Esophagus muscularis mucosa (tissue), 4 donors: ENCODE measurements around the gene ARL14. TPM values are rescaled to one million over a fixed set of nuclear protein-coding genes. Genes with fewer than 3 reads are reported as not detected.

ENCODE experiments used
- DNase-seq: peaks from one replicate; pipeline ENCODE4 v3.0.0-alpha.2; 2017; ENCODE audit errors: extremely low spot score
- H3K27ac ChIP-seq, 4 donors: fragments of 200-600 bp; sonication (generic); replicated peaks in 1 of 4; 1 replicate in 3 of 4; 2 replicates in 1 of 4; pipeline ENCODE4 v1.5.1; 2016 to 2019; ENCODE audit warnings: mild to moderate bottlenecking in 1 of 4
- H3K27me3 ChIP-seq, 4 donors: fragments of 200-600 bp; sonication (generic); one replicate each; pipeline versions ENCODE4 v1.5.1 to v1.6.0; 2016 to 2019
- H3K36me3 ChIP-seq, 4 donors: fragments of 200-600 bp; sonication (generic); one replicate each; pipeline ENCODE4 v1.5.1; 2016 to 2019
- H3K4me1 ChIP-seq, 4 donors: fragments of 200-600 bp; sonication (generic); one replicate each; pipeline ENCODE4 v1.5.1; 2016 to 2019
- H3K4me3 ChIP-seq, 4 donors: fragments of 200-600 bp; sonication (generic); 1 replicate in 2 of 4; 2 replicates in 2 of 4; pipeline ENCODE4 v1.5.1; 2016 to 2019; ENCODE audit warnings: mild to moderate bottlenecking in 4 of 4, moderate library complexity in 1 of 4
- H3K9me3 ChIP-seq, 4 donors: fragments of 200-600 bp; sonication (generic); 1 replicate in 3 of 4; 2 replicates in 1 of 4; pipeline ENCODE4 v1.5.1; 2016 to 2019
- EP300 ChIP-seq: sonication (generic); formaldehyde crosslinking; IDR thresholded peaks from one replicate; pipeline ENCODE4 v1.6.1; 2017; ENCODE audit warnings: antibody characterized with exemption
- POLR2A ChIP-seq: fragments of 450-650 bp; IDR thresholded peaks from one replicate; pipeline ENCODE4 v1.6.1; 2017; ENCODE audit warnings: antibody characterized with exemption, moderate library complexity, mild to moderate bottlenecking, low read depth
- POLR2AphosphoS5 ChIP-seq, 2 donors: sonication (generic); formaldehyde crosslinking; IDR thresholded peaks; one replicate each; pipeline ENCODE4 v1.6.1; 2017; ENCODE audit warnings: antibody characterized with exemption in 2 of 2
- WGBS: methylation state at CpG from one replicate; pipeline ENCODE4 v1.1.5; 2018; 5-methylcytosine and 5-hydroxymethylcytosine counted together
- intact Hi-C: fragments of 100-400 bp; cut with DNase I; formaldehyde crosslinking; loops from one replicate; pipeline ENCODE4 v1.15.1; 2023
- total RNA-seq, 4 donors: library from RNA; depleted of rRNA; stranded (reverse); fragments of >200 nt; gene quantifications; one replicate each; pipeline versions ENCODE4 v1.1.0 to v1.2.1, GENCODE V29; 2016
- TF ChIP-seq, protein P1 (sequence below), 3 experiments: fragments of 200-600 bp in 2 of 3; fragments of 450-650 bp in 1 of 3; sonication (generic) in 2 of 3; IDR thresholded peaks; one replicate each; pipeline ENCODE4 v1.5.1; 2017 to 2019; ENCODE audit warnings: antibody characterized with exemption in 3 of 3, mild to moderate bottlenecking in 2 of 3, moderate library complexity in 1 of 3

Gene ARL14
- total RNA-seq, 4 donors from 2014 or later, result not detected

DNA sequence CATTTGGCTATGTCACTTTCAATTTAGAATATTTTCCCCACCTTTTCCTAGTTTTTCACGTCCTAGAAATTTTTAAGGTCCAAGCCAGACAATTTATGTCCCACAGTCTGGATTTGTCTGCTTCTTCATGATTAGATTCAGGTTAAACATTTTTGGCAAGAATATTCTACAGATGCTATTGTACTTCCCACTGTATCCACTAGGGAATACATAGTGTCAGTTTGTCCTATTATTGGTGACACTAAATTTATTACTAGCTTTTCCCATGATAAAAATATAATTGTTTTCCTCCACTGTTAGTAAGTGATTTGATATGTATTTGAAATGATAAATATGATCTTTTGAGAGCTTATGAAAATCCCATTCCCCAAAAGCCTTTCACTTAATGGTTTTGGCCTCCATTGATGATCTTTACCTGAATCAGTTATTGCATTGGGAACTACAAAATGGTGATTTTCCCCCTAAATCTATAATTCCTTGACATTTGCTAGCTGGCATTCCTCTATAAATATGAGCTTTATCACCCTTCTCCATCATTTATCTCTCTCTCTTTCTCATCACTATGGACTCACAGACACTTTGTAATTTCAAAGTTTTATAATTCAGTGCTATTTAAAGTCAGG lies 8.3 kb downstream of the ARL14 start:
- Histone ChIP-seq H3K27ac (no peak overlapping the region), H3K9me3 (no peaks in the 10 kb centered on the region), H3K36me3 (no peaks in the 10 kb centered on the region), H3K4me3 (no peak overlapping the region), H3K27me3 (no peaks in the 10 kb centered on the region), H3K4me1 (no peaks in the 10 kb centered on the region)
- 79% methylated on average over 1 of the region's 1 CpG for WGBS
- DNase-seq, result no peak
- intact Hi-C loops, result no loop called here
- TF ChIP-seq POLR2AphosphoS5 (IDR thresholded peaks at IDR 0.05) (no peak), EP300 (no peak), POLR2A (no peak)
- TF ChIP-seq, protein P1, sequence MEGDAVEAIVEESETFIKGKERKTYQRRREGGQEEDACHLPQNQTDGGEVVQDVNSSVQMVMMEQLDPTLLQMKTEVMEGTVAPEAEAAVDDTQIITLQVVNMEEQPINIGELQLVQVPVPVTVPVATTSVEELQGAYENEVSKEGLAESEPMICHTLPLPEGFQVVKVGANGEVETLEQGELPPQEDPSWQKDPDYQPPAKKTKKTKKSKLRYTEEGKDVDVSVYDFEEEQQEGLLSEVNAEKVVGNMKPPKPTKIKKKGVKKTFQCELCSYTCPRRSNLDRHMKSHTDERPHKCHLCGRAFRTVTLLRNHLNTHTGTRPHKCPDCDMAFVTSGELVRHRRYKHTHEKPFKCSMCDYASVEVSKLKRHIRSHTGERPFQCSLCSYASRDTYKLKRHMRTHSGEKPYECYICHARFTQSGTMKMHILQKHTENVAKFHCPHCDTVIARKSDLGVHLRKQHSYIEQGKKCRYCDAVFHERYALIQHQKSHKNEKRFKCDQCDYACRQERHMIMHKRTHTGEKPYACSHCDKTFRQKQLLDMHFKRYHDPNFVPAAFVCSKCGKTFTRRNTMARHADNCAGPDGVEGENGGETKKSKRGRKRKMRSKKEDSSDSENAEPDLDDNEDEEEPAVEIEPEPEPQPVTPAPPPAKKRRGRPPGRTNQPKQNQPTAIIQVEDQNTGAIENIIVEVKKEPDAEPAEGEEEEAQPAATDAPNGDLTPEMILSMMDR (IDR thresholded peaks at IDR 0.05), result peak in 1 of 3 experiments; percentile 33

DNA sequence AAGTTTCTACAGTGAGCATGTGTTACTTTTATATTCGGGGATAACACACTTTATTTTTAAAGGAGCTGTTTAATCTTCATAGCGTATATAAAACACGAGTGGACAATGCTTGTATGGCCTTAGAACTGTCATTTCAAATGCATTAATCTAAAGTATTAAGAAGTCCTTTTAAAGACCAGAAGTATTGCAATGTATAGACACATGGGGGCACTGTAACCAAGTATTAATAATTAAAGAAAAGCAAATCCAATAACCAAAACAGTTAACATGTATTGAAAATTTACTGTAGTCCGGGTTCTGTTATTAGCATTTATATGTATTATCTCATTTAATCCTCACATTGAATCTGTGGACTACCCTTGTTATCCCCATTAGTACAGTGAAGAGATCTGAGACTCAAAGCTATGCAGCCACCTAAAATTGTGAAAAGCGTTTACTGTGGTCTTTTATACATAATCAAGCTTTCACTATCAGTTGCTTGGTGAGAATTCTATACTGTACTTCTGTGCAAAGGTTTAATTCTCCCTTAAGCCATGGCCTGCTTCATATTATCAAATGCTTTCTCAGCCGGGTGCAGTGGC lies 10.1 kb downstream of the ARL14 start:
- Histone ChIP-seq H3K4me1 (no peaks in the 10 kb centered on the region), H3K9me3 (no peaks in the 10 kb centered on the region), H3K27ac (no peak overlapping the region), H3K27me3 (no peaks in the 10 kb centered on the region), H3K36me3 (no peaks in the 10 kb centered on the region), H3K4me3 (no peak overlapping the region)
- intact Hi-C loops, result no loop called here
- TF ChIP-seq POLR2AphosphoS5 (IDR thresholded peaks at IDR 0.05), result no peak
- TF ChIP-seq EP300, result no peak
- TF ChIP-seq, protein P1 (IDR thresholded peaks at IDR 0.05), result peak in 2 of 3 experiments; percentile 11 to 26
- no peak for TF ChIP-seq POLR2A
- DNase-seq, result no peak
- 56% methylated on average over 6 of the region's 6 CpGs for WGBS

DNA sequence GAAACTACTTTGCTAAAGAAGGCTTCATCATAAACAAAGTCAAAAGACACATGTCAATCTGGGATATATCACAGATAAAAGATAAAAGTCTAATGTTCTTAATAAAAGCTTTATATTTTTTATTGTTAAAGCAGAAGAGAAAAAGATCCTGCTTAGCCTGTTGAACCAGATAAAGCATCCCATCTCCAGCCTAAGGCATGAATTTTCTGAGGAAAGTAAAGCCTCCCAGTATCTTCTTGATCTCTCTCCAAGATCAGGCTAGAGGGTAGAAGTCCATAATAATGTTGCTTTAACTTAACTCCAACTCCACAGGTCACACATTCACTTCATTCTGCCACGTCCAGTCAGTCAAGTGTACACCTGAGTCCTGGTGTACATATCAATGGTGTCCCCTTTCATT lies 14.2 kb downstream of the ARL14 start:
- Histone ChIP-seq H3K9me3 (no peaks in the 10 kb centered on the region), H3K36me3 (no peaks in the 10 kb centered on the region), H3K27ac (no peak overlapping the region), H3K4me3 (no peak overlapping the region), H3K4me1 (no peaks in the 10 kb centered on the region), H3K27me3 (no peaks in the 10 kb centered on the region)
- intact Hi-C loops, result no loop called here
- 94% methylated on average over 1 of the region's 1 CpG for WGBS
- DNase-seq, result no peak
- no peak for TF ChIP-seq EP300
- TF ChIP-seq POLR2AphosphoS5 (IDR thresholded peaks at IDR 0.05), result no peak
- no peak for TF ChIP-seq POLR2A
- TF ChIP-seq, protein P1 (IDR thresholded peaks at IDR 0.05), result no peak

DNA sequence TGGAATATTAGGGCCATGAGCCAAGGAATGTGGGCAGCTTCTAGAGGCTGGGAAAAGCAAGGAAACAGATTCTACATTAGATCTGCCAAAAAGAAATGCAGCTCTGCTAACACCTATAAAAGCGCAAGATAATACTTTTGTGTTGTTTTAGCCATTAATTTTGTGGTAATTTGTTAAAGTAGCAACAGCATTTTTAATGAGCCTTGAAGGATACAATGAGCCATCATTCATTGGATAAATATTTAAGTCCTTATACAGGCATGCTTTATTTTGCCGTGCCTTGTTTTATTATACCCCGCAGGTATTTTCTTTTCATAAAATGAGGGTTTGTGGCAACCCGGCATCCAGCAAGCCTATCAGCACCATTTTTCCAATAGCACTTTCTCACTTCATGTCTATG lies 15.0 kb downstream of the ARL14 start:
- intact Hi-C loops, result no loop called here
- DNase-seq, result no peak
- TF ChIP-seq POLR2AphosphoS5 (IDR thresholded peaks at IDR 0.05), result no peak
- TF ChIP-seq EP300, result no peak
- no peak for TF ChIP-seq POLR2A
- TF ChIP-seq, protein P1 (IDR thresholded peaks at IDR 0.05), result no peak
- H3K9me3 ChIP-seq, result no peaks in the 10 kb centered on the region
- no peaks in the 10 kb centered on the region for H3K27me3 ChIP-seq
- no peaks in the 10 kb centered on the region for H3K36me3 ChIP-seq
- no peaks in the 10 kb centered on the region for H3K4me1 ChIP-seq
- 93% methylated on average over 4 of the region's 4 CpGs for WGBS
- no peak overlapping the region for H3K4me3 ChIP-seq
- no peak overlapping the region for H3K27ac ChIP-seq
